Upper lobe of left lung (tissue), 4 donors: ENCODE data around the gene GKN2.

Experiments
- EP300 ChIP-seq, 4 donors: sonication (generic); formaldehyde crosslinking; IDR thresholded peaks; one replicate each; pipeline ENCODE4 v1.5.1; 2017; ENCODE audit warnings: antibody characterized with exemption in 4 of 4, control low read depth in 2 of 4
- POLR2A ChIP-seq, 4 donors: fragments of 450-650 bp; IDR thresholded peaks; one replicate each; pipeline ENCODE4 v1.5.1; 2016 to 2017; ENCODE audit warnings: antibody characterized with exemption in 4 of 4, mild to moderate bottlenecking in 2 of 4
- POLR2AphosphoS5 ChIP-seq, 2 donors: sonication (generic); formaldehyde crosslinking; IDR thresholded peaks; one replicate each; pipeline ENCODE4 v1.5.1; 2017; ENCODE audit warnings: antibody characterized with exemption in 2 of 2
- TF ChIP-seq, protein P1 (sequence below), 6 experiments: fragments of 450-650 bp in 4 of 6; fragments of 200-600 bp in 2 of 6; sonication (generic) in 2 of 6; IDR thresholded peaks; one replicate each; pipeline ENCODE4 v1.5.1; 2016 to 2019; ENCODE audit warnings: antibody characterized with exemption in 6 of 6

DNA sequence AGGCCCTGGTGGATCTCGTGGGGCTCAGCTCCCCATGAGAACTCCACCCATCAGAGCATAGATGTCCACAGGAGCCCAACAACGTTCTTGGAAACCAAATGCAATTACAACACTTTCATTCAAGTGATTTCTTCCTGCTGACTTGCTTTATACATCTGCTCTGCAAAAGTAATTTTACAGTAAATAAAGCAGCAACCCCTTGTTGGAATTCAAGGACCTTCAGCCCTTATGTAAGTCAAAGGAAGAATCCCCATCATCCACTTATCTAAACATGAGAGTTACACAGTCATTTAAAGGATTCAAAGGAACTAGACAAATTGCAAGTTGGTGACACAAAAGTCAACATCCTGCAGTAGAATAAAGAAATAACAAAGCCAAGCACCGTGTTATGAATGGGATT, 43.2 kb upstream of the GKN2 start:
- TF ChIP-seq POLR2A (IDR thresholded peaks at IDR 0.05) = no peak
- TF ChIP-seq, protein P1, sequence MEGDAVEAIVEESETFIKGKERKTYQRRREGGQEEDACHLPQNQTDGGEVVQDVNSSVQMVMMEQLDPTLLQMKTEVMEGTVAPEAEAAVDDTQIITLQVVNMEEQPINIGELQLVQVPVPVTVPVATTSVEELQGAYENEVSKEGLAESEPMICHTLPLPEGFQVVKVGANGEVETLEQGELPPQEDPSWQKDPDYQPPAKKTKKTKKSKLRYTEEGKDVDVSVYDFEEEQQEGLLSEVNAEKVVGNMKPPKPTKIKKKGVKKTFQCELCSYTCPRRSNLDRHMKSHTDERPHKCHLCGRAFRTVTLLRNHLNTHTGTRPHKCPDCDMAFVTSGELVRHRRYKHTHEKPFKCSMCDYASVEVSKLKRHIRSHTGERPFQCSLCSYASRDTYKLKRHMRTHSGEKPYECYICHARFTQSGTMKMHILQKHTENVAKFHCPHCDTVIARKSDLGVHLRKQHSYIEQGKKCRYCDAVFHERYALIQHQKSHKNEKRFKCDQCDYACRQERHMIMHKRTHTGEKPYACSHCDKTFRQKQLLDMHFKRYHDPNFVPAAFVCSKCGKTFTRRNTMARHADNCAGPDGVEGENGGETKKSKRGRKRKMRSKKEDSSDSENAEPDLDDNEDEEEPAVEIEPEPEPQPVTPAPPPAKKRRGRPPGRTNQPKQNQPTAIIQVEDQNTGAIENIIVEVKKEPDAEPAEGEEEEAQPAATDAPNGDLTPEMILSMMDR (IDR thresholded peaks at IDR 0.05) = no peak
- no peak for TF ChIP-seq POLR2AphosphoS5 (IDR thresholded peaks at IDR 0.05)
- no peak for TF ChIP-seq EP300 (IDR thresholded peaks at IDR 0.05)
